Transverse colon (tissue), 4 donors: ENCODE data around the gene TP73. TPM values are rescaled to one million over a fixed set of nuclear protein-coding genes. Genes with fewer than 3 reads are reported as not detected.
A peak's percentile ranks its signal among the peaks of the same experiment; 100 is the strongest.

Experiments used
- DNase-seq: peaks from one replicate; pipeline ENCODE4 v3.0.0-alpha.2; 2019
- H3K27ac ChIP-seq, 4 donors: fragments of 200-600 bp; sonication (generic); 2 replicates each; pipeline ENCODE4 v1.5.1; 2016 to 2018; ENCODE audit warnings: inconsistent platforms in 4 of 4
- H3K27me3 ChIP-seq: fragments of 200-600 bp; sonication (generic); 2 replicates; pipeline ENCODE4 v1.5.1; 2017; ENCODE audit warnings: inconsistent platforms
- H3K36me3 ChIP-seq, 4 donors: fragments of 200-600 bp; sonication (generic); 2 replicates each; pipeline ENCODE4 v1.5.1; 2017 to 2019; ENCODE audit warnings: inconsistent platforms in 4 of 4
- H3K4me1 ChIP-seq, 4 donors: fragments of 200-600 bp; sonication (generic); 2 replicates each; pipeline ENCODE4 v1.5.1; 2017 to 2020; ENCODE audit warnings: inconsistent platforms in 4 of 4
- H3K4me3 ChIP-seq, 4 donors: fragments of 200-600 bp; sonication (generic); 1 replicate in 1 of 4; 2 replicates in 3 of 4; pipeline versions ENCODE4 v1.5.1 to v1.6.1; 2017 to 2019; ENCODE audit warnings: inconsistent platforms in 4 of 4
- H3K9me3 ChIP-seq, 2 donors: fragments of 200-600 bp; sonication (generic); 2 replicates each; pipeline ENCODE4 v1.5.1; 2017 to 2019; ENCODE audit warnings: inconsistent platforms in 2 of 2
- EP300 ChIP-seq: sonication (generic); formaldehyde crosslinking; IDR thresholded peaks from one replicate; pipeline ENCODE4 v1.6.1; 2017; ENCODE audit warnings: antibody characterized with exemption, low read depth
- POLR2A ChIP-seq: fragments of 450-650 bp; IDR thresholded peaks from one replicate; pipeline ENCODE4 v1.6.1; 2016; ENCODE audit warnings: antibody characterized with exemption, mild to moderate bottlenecking, moderate library complexity
- POLR2AphosphoS5 ChIP-seq, 3 donors: sonication (generic); formaldehyde crosslinking; IDR thresholded peaks; one replicate each; pipeline ENCODE4 v1.6.1; 2016; ENCODE audit warnings: antibody characterized with exemption in 3 of 3
- WGBS, 2 donors: methylation state at CpG; one replicate each; pipeline ENCODE4 v1.1.5; 2018; ENCODE audit warnings: low coverage in 1 of 2; 5-methylcytosine and 5-hydroxymethylcytosine counted together
- in situ Hi-C, 4 donors: fragments of 200-750 bp; cut with MboI; loops; one replicate each; pipeline versions ENCODE4 v1.15.0 to v1.15.1; 2017; ENCODE audit warnings: low sequenced_read_pairs in 3 of 4, low pct_ligation_motif_present in 1 of 4, low pct_unique_long_range_greater_than_20kb in 1 of 4
- intact Hi-C: fragments of 100-400 bp; cut with DNase I; formaldehyde crosslinking; loops from one replicate; pipeline ENCODE4 v1.15.1; 2023; ENCODE audit warnings: low total_unique reads
- total RNA-seq, 4 donors: library from RNA; depleted of rRNA; stranded (reverse); fragments of >200 nt; gene quantifications; one replicate each; pipeline ENCODE4 v1.1.0, GENCODE V29; 2016
- TF ChIP-seq, protein P1 (sequence below), 5 experiments: fragments of 200-600 bp in 3 of 5; fragments of 450-650 bp in 2 of 5; sonication (generic) in 3 of 5; IDR thresholded peaks; 1 replicate in 2 of 5; 2 replicates in 3 of 5; pipeline ENCODE4 v1.5.1; 2016 to 2017; ENCODE audit warnings: antibody characterized with exemption in 5 of 5, inconsistent platforms in 3 of 5, mild to moderate bottlenecking in 2 of 5, moderate library complexity in 1 of 5

TP73 gene
- total RNA-seq, 4 donors from 2014 or later: 0.20 to 0.32 TPM; not detected in 2

DNA sequence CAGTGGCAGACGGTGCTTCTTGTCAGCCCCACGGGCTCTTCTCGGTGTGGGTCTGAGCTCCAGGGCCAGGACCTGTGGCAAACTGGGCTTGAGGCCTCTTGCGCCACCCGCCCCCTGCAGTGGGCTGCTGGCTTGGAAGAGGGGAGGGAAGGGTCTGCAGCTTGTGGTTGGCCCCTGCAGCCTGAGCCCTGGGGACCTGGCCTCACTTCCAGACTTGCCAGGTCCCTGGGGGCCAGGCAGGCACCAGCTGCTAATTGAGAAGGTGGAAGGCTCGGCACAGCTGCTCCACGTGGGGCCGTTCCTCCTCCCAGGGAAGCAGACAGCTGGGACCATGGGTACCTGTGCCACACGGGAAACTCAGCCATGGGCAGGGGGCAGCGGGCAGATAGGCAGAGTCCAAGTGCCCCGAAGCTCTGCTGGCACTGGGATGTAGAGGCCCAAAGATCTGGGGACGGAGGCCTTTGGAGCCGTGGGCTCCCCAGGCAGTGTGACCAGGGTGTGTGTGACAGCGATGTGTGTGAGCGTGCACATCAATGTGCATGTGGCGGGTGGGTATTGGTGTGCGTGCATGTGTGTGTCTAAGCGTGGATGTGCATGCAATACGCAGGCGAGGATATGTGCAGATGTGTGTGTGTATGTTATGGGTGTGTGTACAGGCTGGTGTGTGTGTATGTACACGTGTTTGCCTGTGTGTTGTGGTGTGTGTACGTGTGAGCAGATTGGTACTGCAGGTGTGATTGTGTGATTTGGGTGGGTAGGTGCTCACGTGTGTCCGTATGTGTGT lies 39.3 kb downstream of the TP73 start:
- Histone ChIP-seq H3K4me3 (no peak overlapping the region), H3K36me3 (no peaks in the 10 kb centered on the region), H3K27me3 (peaks cover 16% of the 10 kb centered on the region), H3K27ac (no peak overlapping the region), H3K4me1 (peaks cover 0 to 6% (median 6%) of the 10 kb centered on the region in 4 donors), H3K9me3 (no peaks in the 10 kb centered on the region)
- no peak for TF ChIP-seq EP300
- TF ChIP-seq POLR2AphosphoS5 (IDR thresholded peaks at IDR 0.05): no peak
- TF ChIP-seq, protein P1, sequence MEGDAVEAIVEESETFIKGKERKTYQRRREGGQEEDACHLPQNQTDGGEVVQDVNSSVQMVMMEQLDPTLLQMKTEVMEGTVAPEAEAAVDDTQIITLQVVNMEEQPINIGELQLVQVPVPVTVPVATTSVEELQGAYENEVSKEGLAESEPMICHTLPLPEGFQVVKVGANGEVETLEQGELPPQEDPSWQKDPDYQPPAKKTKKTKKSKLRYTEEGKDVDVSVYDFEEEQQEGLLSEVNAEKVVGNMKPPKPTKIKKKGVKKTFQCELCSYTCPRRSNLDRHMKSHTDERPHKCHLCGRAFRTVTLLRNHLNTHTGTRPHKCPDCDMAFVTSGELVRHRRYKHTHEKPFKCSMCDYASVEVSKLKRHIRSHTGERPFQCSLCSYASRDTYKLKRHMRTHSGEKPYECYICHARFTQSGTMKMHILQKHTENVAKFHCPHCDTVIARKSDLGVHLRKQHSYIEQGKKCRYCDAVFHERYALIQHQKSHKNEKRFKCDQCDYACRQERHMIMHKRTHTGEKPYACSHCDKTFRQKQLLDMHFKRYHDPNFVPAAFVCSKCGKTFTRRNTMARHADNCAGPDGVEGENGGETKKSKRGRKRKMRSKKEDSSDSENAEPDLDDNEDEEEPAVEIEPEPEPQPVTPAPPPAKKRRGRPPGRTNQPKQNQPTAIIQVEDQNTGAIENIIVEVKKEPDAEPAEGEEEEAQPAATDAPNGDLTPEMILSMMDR (IDR thresholded peaks at IDR 0.05): no peak
- in situ Hi-C loops (no loop called here), intact Hi-C loops (no loop called here)
- no peak for DNase-seq
- 75% methylated on average over 24 of the region's 24 CpGs; no CpG with 5 or more reads in 1 of the 2 donors for WGBS, 2 donors

DNA sequence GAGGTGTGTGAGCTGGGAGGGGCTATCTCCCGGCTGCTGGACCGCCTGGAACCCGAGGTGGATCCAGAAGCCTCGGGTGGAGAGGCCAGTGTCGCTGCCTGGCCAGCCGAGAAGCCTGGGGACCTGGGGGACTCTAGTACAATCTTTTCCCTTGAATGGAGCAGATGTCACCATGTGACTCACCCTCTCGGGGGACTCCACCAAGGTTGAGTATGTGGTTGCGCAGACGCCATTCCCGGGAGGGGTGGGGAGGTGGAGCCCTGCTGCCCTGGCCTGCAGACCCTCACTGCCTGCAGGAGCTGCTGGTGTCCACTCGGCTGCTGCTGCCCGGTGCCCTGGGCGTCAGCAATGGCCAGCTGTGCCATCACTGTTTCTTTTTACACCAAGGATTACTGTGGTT lies 40.3 kb downstream of the TP73 start:
- intact Hi-C loops (no loop called here), in situ Hi-C loops (no loop called here)
- Histone ChIP-seq H3K27me3 (peaks cover 20% of the 10 kb centered on the region), H3K4me1 (peaks cover 0 to 6% (median 6%) of the 10 kb centered on the region in 4 donors), H3K27ac (no peak overlapping the region), H3K9me3 (no peaks in the 10 kb centered on the region), H3K4me3 (no peak overlapping the region), H3K36me3 (no peaks in the 10 kb centered on the region)
- 54% methylated on average over 12 of the region's 13 CpGs; no CpG with 5 or more reads in 1 of the 2 donors for WGBS, 2 donors
- no peak for TF ChIP-seq POLR2A
- TF ChIP-seq POLR2AphosphoS5 (IDR thresholded peaks at IDR 0.05): no peak
- TF ChIP-seq, protein P1 (IDR thresholded peaks at IDR 0.05): no peak
- TF ChIP-seq EP300: no peak
- DNase-seq: no peak

GRCh38 chr1:3693321-3693720 lies 41.0 kb downstream of the TP73 start:
- H3K36me3 ChIP-seq: no peaks in the 10 kb centered on the region
- no peaks in the 10 kb centered on the region for H3K9me3 ChIP-seq
- DNase-seq: no peak
- intact Hi-C loops: no loop called here
- H3K27me3 ChIP-seq: peaks cover 25% of the 10 kb centered on the region
- H3K27ac ChIP-seq: no peak overlapping the region
- WGBS, 2 donors: 91% methylated on average over 11 of the region's 11 CpGs; no CpG with 5 or more reads in 1 of the 2 donors
- no peak for TF ChIP-seq POLR2AphosphoS5 (IDR thresholded peaks at IDR 0.05)
- TF ChIP-seq POLR2A: no peak
- no peak for TF ChIP-seq EP300
- TF ChIP-seq, protein P1 (IDR thresholded peaks at IDR 0.05): no peak
- peaks cover 0 to 6% (median 6%) of the 10 kb centered on the region in 4 donors for H3K4me1 ChIP-seq
- no peak overlapping the region for H3K4me3 ChIP-seq
- in situ Hi-C loops: no loop called here

DNA sequence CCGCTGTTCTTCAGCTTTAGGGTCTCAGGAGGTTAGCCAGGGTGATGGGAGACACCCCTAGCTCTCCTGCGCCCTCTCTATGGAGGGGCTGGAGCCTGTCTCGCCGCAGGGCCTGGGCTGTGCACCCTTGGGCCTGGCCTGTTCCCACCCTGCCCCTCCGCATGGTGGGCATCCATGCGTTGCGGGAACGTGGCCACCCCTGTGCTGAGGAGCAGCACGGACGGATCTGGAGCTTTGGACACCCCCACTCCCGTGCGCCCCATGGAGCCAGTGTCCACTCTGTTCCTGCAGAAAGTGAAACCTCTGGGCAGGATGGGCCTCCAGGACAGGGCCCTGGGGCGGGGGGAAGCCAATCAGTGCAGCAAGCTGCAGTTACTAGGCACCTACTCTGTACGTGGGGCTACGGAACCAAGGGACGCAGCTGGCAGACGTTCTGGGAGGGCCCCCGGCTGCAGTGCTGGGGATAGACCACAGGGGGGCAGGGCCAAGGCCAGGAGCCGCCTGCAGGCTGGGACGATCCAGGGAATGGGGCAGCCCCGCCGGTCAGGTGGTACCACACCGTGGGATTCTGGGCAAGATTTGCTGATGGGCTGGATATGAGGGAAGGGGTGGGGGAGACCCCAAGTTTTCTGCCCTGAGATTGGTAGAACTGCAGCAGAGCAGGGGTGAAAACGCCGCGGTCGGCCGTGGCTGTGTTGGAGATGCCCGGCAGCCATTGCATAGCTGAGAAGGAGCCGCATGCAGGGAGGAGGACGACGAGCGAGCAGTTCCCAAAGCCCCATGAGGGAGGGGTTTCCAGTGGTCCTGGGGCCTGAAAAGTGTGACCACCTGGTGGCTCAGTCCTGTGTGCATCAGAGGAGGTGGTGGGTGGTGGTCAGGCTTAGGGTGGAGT lies 43.3 kb downstream of the TP73 start:
- peaks cover 34% of the 10 kb centered on the region for H3K27me3 ChIP-seq
- no peaks in the 10 kb centered on the region for H3K36me3 ChIP-seq
- no peaks in the 10 kb centered on the region for H3K9me3 ChIP-seq
- H3K4me1 ChIP-seq: peaks cover 0 to 6% (median 6%) of the 10 kb centered on the region in 4 donors
- peak overlapping the region in 1 of 4 donors; percentile 20 for H3K4me3 ChIP-seq
- intact Hi-C loops (no loop called here), in situ Hi-C loops (no loop called here)
- 46% methylated on average over 32 of the region's 33 CpGs; no CpG with 5 or more reads in 1 of the 2 donors for WGBS, 2 donors
- TF ChIP-seq POLR2AphosphoS5 (IDR thresholded peaks at IDR 0.05): no peak
- no peak for TF ChIP-seq POLR2A
- TF ChIP-seq EP300: no peak
- TF ChIP-seq, protein P1 (IDR thresholded peaks at IDR 0.05): peak; percentile 61 to 71 (median 69)
- H3K27ac ChIP-seq: no peak overlapping the region
- peak; percentile 37 for DNase-seq
